ENCODE measurements around the gene NRXN2.
A peak's percentile ranks its signal among the peaks of the same experiment; 100 is the strongest.

The NRXN2 gene

GRCh38 chr11:64723117-64723906, at the start of gene NRXN2:
TSS of gene NRXN2 (minus strand) at chr11:64723197. CDS start at chr11:64713699, 9,498 bp downstream.
- peak; percentile 79 to 90 for DNase-seq

- DNase-seq = no peak
Measured at GRCh38 chr11:64772303-64773018, 49.5 kb upstream of the NRXN2 start.

- no peak for DNase-seq
Measured at GRCh38 chr11:64771861-64772260, 48.9 kb upstream of the NRXN2 start.

- no peak for DNase-seq
Measured at GRCh38 chr11:64770120-64770519, 47.1 kb upstream of the NRXN2 start.

GRCh38 chr11:64769283-64769682, 46.3 kb upstream of the NRXN2 start:
- DNase-seq = no peak

GRCh38 chr11:64768300-64768694, 45.3 kb upstream of the NRXN2 start:
- DNase-seq = no peak

GRCh38 chr11:64767344-64768299, 44.6 kb upstream of the NRXN2 start:
- peak in 1 of 2 experiments; percentile 53 for DNase-seq

GRCh38 chr11:64766881-64767280, 43.9 kb upstream of the NRXN2 start:
- DNase-seq = no peak

- DNase-seq = no peak
Measured at GRCh38 chr11:64765851-64766665, 43.1 kb upstream of the NRXN2 start.

GRCh38 chr11:64765291-64765850, 42.4 kb upstream of the NRXN2 start:
- DNase-seq = no peak

- no peak for DNase-seq
Measured at GRCh38 chr11:64764753-64765152, 41.8 kb upstream of the NRXN2 start.

- DNase-seq = no peak
Measured at GRCh38 chr11:64764040-64764611, 41.1 kb upstream of the NRXN2 start.

GRCh38 chr11:64763526-64764039, 40.6 kb upstream of the NRXN2 start:
- DNase-seq = no peak

GRCh38 chr11:64762674-64763525, 39.9 kb upstream of the NRXN2 start:
- no peak for DNase-seq

GRCh38 chr11:64762277-64762673, 39.3 kb upstream of the NRXN2 start:
- DNase-seq = no peak

- DNase-seq = no peak
Measured at GRCh38 chr11:64760759-64761420, 37.9 kb upstream of the NRXN2 start.

GRCh38 chr11:64759722-64760719, 37.0 kb upstream of the NRXN2 start, which contains the start of gene PYGM:
TSS of gene PYGM (minus strand) at chr11:64759974. CDS start at chr11:64759898, 76 bp downstream.
- DNase-seq = no peak

- DNase-seq = no peak
Measured at GRCh38 chr11:64759131-64759721, 36.2 kb upstream of the NRXN2 start.
